IMR-90 (cell line): ENCODE measurements around the gene CFAP157. TPM values are rescaled to one million over a fixed set of nuclear protein-coding genes. Genes with fewer than 3 reads are reported as not detected.

Experiments used
- ATAC-seq: fragments of 200-7000 bp; cut with Tn5 transposase; 2 replicates; pipeline ENCODE4 v1.9.1; 2020; ENCODE audit warnings: low read depth, mild to moderate bottlenecking, moderate library complexity
- BruUV-seq: library from RNA; stranded (reverse); fragments of 400-500 nt; replicated peaks from 2 replicates; lab custom pipeline; 2021; lab: Mats Ljungman, UMichigan
- CTCF ChIA-PET: fragments of 300-600 bp; formaldehyde crosslinking; extraction: SDS; loops from one replicate; lab custom pipeline; 2021; ENCODE audit warnings: antibody characterized with exemption; lab: Yijun Ruan, JAX
- POLR2A ChIA-PET: fragments of 300-600 bp; sonication (Branson Sonifier 250); formaldehyde crosslinking; loops from one replicate; lab custom pipeline; 2022; ENCODE audit warnings: antibody characterized with exemption; ENCODE audit not compliant: unreplicated experiment; lab: Charles Lee
- DNase-seq: peaks from one replicate; pipeline ENCODE4 v3.0.0; 2013
- H2AFZ ChIP-seq: replicated peaks from 2 replicates; pipeline ENCODE3; 2013; ENCODE audit warnings: low read length, mild to moderate bottlenecking; ENCODE audit not compliant: poor library complexity
- H2AK5ac ChIP-seq: 2 replicates; pipeline ENCODE4 v1.6.1; 2013; ENCODE audit warnings: low read depth, low read length, inconsistent platforms
- H2AK9ac ChIP-seq: replicated peaks from 2 replicates; pipeline ENCODE3; 2013; ENCODE audit warnings: mild to moderate bottlenecking, low read depth, low read length, moderate library complexity; ENCODE audit not compliant: poor library complexity
- H2BK120ac ChIP-seq: 2 replicates; pipeline ENCODE4 v1.6.1; 2013; ENCODE audit warnings: low read depth, low read length, inconsistent platforms
- H2BK15ac ChIP-seq: 3 replicates; pipeline ENCODE4 v1.6.1; 2013; ENCODE audit warnings: low read depth, low read length, inconsistent platforms
- H2BK20ac ChIP-seq: 2 replicates; pipeline ENCODE4 v1.6.1; 2013; ENCODE audit warnings: low read depth, mild to moderate bottlenecking, inconsistent platforms, low read length, moderate library complexity
- H2BK5ac ChIP-seq: 2 replicates; pipeline ENCODE4 v1.6.1; 2013; ENCODE audit warnings: mild to moderate bottlenecking, low read depth, low read length, inconsistent platforms; ENCODE audit not compliant: poor library complexity, severe bottlenecking
- H3K14ac ChIP-seq: replicated peaks from 2 replicates; pipeline ENCODE4 v1.6.1; 2013; ENCODE audit warnings: low read depth, low read length, inconsistent platforms
- H3K18ac ChIP-seq: 2 replicates; pipeline ENCODE4 v1.6.1; 2013; ENCODE audit warnings: low read depth, low read length, control low read depth
- H3K23ac ChIP-seq: 2 replicates; pipeline ENCODE4 v1.6.1; 2013; ENCODE audit warnings: low read depth, low read length, inconsistent platforms
- H3K27ac ChIP-seq: 2 replicates; pipeline ENCODE4 v1.5.1; 2013; ENCODE audit warnings: mild to moderate bottlenecking, control low read depth, low read length; ENCODE audit not compliant: insufficient read depth
- H3K27me3 ChIP-seq: 2 replicates; pipeline ENCODE4 v1.6.1; 2013; ENCODE audit warnings: low read length; ENCODE audit not compliant: control insufficient read depth, insufficient read depth
- H3K36me3 ChIP-seq: 2 replicates; pipeline ENCODE4 v1.6.1; 2013; ENCODE audit warnings: low read length, mixed read lengths; ENCODE audit not compliant: control insufficient read depth, insufficient read depth
- H3K4ac ChIP-seq: 2 replicates; pipeline ENCODE4 v1.6.1; 2013; ENCODE audit warnings: low read depth, low read length, inconsistent platforms
- H3K4me1 ChIP-seq: 2 replicates; pipeline ENCODE4 v1.6.1; 2013; ENCODE audit warnings: low read length, mixed read lengths; ENCODE audit not compliant: control insufficient read depth, insufficient read depth
- H3K4me2 ChIP-seq: 2 replicates; pipeline ENCODE4 v1.6.1; 2013; ENCODE audit warnings: low read depth, mild to moderate bottlenecking, control low read depth, low read length, moderate library complexity
- H3K4me3 ChIP-seq: 2 replicates; pipeline ENCODE4 v1.5.1; 2013; ENCODE audit warnings: low read depth, mild to moderate bottlenecking, control low read depth, low read length, moderate library complexity; ENCODE audit not compliant: insufficient read depth
- H3K56ac ChIP-seq: 2 replicates; pipeline ENCODE4 v1.6.1; 2013; ENCODE audit warnings: low read length, inconsistent platforms; ENCODE audit not compliant: insufficient read depth; ENCODE audit errors: extremely low read depth
- H3K79me1 ChIP-seq, 2 experiments: 2 replicates each; pipeline ENCODE4 v1.6.1; 2013; ENCODE audit warnings: low read length in 2 of 2, inconsistent platforms in 1 of 2, low read depth in 1 of 2
- H3K9ac ChIP-seq: 2 replicates; pipeline ENCODE4 v1.6.1; 2013; ENCODE audit warnings: low read depth, low read length, control low read depth
- H3K9me1 ChIP-seq: 2 replicates; pipeline ENCODE4 v1.6.1; 2013; ENCODE audit warnings: low read length, inconsistent platforms; ENCODE audit not compliant: insufficient read depth
- H3K9me3 ChIP-seq: 2 replicates; pipeline ENCODE4 v1.6.1; 2013; ENCODE audit warnings: low read length; ENCODE audit not compliant: control insufficient read depth, insufficient read depth
- H4K20me1 ChIP-seq: 2 replicates; pipeline ENCODE4 v1.6.1; 2013; ENCODE audit warnings: low read length, inconsistent platforms; ENCODE audit not compliant: insufficient read depth
- H4K5ac ChIP-seq: 2 replicates; pipeline ENCODE4 v1.6.1; 2013; ENCODE audit warnings: mild to moderate bottlenecking, low read depth, low read length, control low read depth
- H4K8ac ChIP-seq, 2 experiments: 2 replicates each; pipeline ENCODE4 v1.6.1; 2013; ENCODE audit warnings: low read depth in 2 of 2, low read length in 2 of 2, control low read depth in 1 of 2, inconsistent platforms in 1 of 2
- H4K91ac ChIP-seq: 2 replicates; pipeline ENCODE4 v1.6.1; 2013; ENCODE audit warnings: low read depth, low read length, inconsistent platforms; ENCODE audit not compliant: insufficient read depth
- BHLHE40 ChIP-seq: fragments of 150-350 bp; IDR thresholded peaks from 2 replicates; pipeline ENCODE4 v1.6.1; 2016; ENCODE audit warnings: mild to moderate bottlenecking, low read depth, low read length
- CEBPB ChIP-seq: IDR thresholded peaks from 2 replicates; pipeline ENCODE4 v1.6.1; 2012; ENCODE audit warnings: low read depth, low read length, improper control_type of control experiment
- CHD1 ChIP-seq: IDR thresholded peaks from 2 replicates; pipeline ENCODE4 v1.6.1; 2012; ENCODE audit warnings: low read depth, low read length, improper control_type of control experiment
- FOS ChIP-seq: fragments of 150-350 bp; IDR thresholded peaks from 2 replicates; pipeline ENCODE4 v1.6.1; 2016; ENCODE audit warnings: low read depth, low read length
- MAFK ChIP-seq: IDR thresholded peaks from 2 replicates; pipeline ENCODE4 v1.6.1; 2012; ENCODE audit warnings: low read depth, low read length, improper control_type of control experiment
- MAZ ChIP-seq: IDR thresholded peaks from 2 replicates; pipeline ENCODE4 v1.6.1; 2012; ENCODE audit warnings: low read depth, mild to moderate bottlenecking, low read length, improper control_type of control experiment, moderate library complexity, borderline replicate concordance
- MXI1 ChIP-seq: IDR thresholded peaks from 2 replicates; pipeline ENCODE4 v1.6.1; 2012; ENCODE audit warnings: low read depth, mild to moderate bottlenecking, low read length, moderate library complexity, borderline replicate concordance
- NFE2L2 ChIP-seq: fragments of 150-350 bp; IDR thresholded peaks from 2 replicates; pipeline ENCODE4 v1.6.1; 2016; ENCODE audit warnings: low read depth, mild to moderate bottlenecking, low read length
- POLR2A ChIP-seq: IDR thresholded peaks from 2 replicates; pipeline ENCODE4 v1.6.1; 2012; ENCODE audit warnings: mild to moderate bottlenecking, low read depth, low read length
- RFX5 ChIP-seq: IDR thresholded peaks from 2 replicates; pipeline ENCODE4 v1.8.0; 2012; ENCODE audit warnings: low read depth, mild to moderate bottlenecking, low read length, moderate library complexity
- SMC3 ChIP-seq: fragments of 150-350 bp; IDR thresholded peaks from 2 replicates; pipeline ENCODE4 v1.6.1; 2016; ENCODE audit warnings: low read depth, mild to moderate bottlenecking, antibody characterized with exemption, low read length, moderate library complexity
- WGBS, 2 experiments: methylation state at CpG; one replicate each; pipeline versions ENCODE4 v1.1.5 to v1.1.7; 2013; ENCODE audit warnings: missing lambda C conversion rate in 2 of 2; ENCODE audit not compliant: insufficient read length in 1 of 2; ENCODE audit errors: extremely low coverage in 2 of 2; 5-methylcytosine and 5-hydroxymethylcytosine counted together
- dilution Hi-C: fragments of 300-500 bp; cut with HindIII; formaldehyde crosslinking; loops from one replicate; pipeline ENCODE4 v1.14.3; 2018; ENCODE audit warnings: low sequenced_read_pairs; ENCODE audit not compliant: unreplicated experiment
- in situ Hi-C: fragments of 300-500 bp; cut with MboI; formaldehyde crosslinking; loops from 3 replicates; pipeline ENCODE4 v1.14.3; 2019; ENCODE audit warnings: low sequenced_read_pairs, inconsistent platforms, mixed read lengths
- intact Hi-C: fragments of 100-400 bp; cut with micrococcal nuclease; formaldehyde crosslinking; loops from 2 replicates; pipeline ENCODE4 v1.10.0; 2022
- polyA plus RNA-seq, 3 experiments: library from polyadenylated mRNA; depleted of rRNA; stranded (reverse); fragments of >200 nt; gene quantifications; 2 replicates each; pipeline ENCODE4 v1.2.3, GENCODE V29; 2012; ENCODE audit warnings: low replicate concordance in 1 of 3
- total RNA-seq: library from RNA; depleted of rRNA; stranded (reverse); fragments of >200 nt; gene quantifications from 2 replicates; pipeline ENCODE4 v1.2.3, GENCODE V29; 2012
- TF ChIP-seq, protein P1 (sequence below): fragments of 150-350 bp; IDR thresholded peaks from 2 replicates; pipeline ENCODE4 v1.6.1; 2016; ENCODE audit warnings: low read depth, mild to moderate bottlenecking, low read length, moderate library complexity, borderline replicate concordance
- TF ChIP-seq, protein P2 (sequence below): conservative IDR thresholded peaks from 2 replicates; pipeline ENCODE4 v1.5.1; 2012; ENCODE audit warnings: mild to moderate bottlenecking, low read depth, low read length, improper control_type of control experiment

CFAP157 gene
- total and polyA plus RNA-seq, 2 of the 4 experiments (the other 2 are of a cell fraction) = not detected

DNA sequence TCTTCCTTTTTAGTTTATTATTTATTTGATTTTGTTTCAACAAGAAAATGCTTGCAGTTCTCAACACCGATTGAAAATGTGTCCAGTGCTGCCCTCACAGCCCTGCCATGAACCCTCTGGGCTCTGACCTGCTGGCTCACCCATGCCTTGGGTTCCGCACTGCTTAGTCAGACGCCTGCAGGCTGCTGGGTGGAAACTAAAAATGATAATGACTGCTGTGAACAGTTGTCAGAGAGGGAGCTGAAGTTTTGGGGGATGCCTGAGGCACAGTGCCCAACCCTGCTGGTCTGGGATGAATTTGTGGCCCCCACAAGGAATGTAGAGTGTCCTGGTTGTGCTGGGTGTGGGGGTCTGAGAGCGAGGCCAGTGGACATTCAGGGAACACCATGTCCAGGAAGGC is 22.2 kb upstream of the CFAP157 start:
- peak; percentile 56 for DNase-seq
- Histone ChIP-seq H4K8ac (no peak overlapping the region), H3K4me3 (no peak overlapping the region), H3K4me1 (peaks cover 11% of the 10 kb centered on the region), H3K14ac (peak overlapping the region; percentile 14; the same call in 1 of the 2 replicates), H4K20me1 (no peaks in the 10 kb centered on the region), H2BK120ac (peak overlapping the region; percentile 36; the same call in 1 of the 2 replicates), H3K9me1 (peaks cover 19% of the 10 kb centered on the region), H3K9ac (no peak overlapping the region), H2AK5ac (peak overlapping the region; percentile 52), H4K5ac (no peak overlapping the region), H2AFZ (peak overlapping the region; percentile 83), H3K27ac (no peak overlapping the region), H3K18ac (no peak overlapping the region), H2BK20ac (no peak overlapping the region), H2BK5ac (peak overlapping the region; percentile 37), H4K91ac (no peak overlapping the region), H3K36me3 (peaks cover 57% of the 10 kb centered on the region), H3K4ac (0 out of 2 replicates have a peak overlapping the region, but pooled peaks have one; percentile 33), H3K27me3 (no peaks in the 10 kb centered on the region), H3K4me2 (peak overlapping the region; percentile 49; the same call in 1 of the 2 replicates), H3K79me1 (no peaks in the 10 kb centered on the region), H2BK15ac (0 out of 3 replicates have a peak overlapping the region, but pooled peaks have one; percentile 6), H2AK9ac (peak overlapping the region; percentile 70), H3K23ac (no peak overlapping the region), H3K9me3 (no peaks in the 10 kb centered on the region), H3K56ac (no peak overlapping the region)
- TF ChIP-seq FOS (no peak), SMC3 (no peak), RFX5 (no peak), MXI1 (no peak), MAZ (no peak), NFE2L2 (no peak), MAFK (no peak), BHLHE40 (no peak), CEBPB (no peak), POLR2A (no peak), CHD1 (no peak)
- TF ChIP-seq, protein P1, sequence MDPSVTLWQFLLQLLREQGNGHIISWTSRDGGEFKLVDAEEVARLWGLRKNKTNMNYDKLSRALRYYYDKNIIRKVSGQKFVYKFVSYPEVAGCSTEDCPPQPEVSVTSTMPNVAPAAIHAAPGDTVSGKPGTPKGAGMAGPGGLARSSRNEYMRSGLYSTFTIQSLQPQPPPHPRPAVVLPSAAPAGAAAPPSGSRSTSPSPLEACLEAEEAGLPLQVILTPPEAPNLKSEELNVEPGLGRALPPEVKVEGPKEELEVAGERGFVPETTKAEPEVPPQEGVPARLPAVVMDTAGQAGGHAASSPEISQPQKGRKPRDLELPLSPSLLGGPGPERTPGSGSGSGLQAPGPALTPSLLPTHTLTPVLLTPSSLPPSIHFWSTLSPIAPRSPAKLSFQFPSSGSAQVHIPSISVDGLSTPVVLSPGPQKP = no peak
- TF ChIP-seq, protein P2, sequence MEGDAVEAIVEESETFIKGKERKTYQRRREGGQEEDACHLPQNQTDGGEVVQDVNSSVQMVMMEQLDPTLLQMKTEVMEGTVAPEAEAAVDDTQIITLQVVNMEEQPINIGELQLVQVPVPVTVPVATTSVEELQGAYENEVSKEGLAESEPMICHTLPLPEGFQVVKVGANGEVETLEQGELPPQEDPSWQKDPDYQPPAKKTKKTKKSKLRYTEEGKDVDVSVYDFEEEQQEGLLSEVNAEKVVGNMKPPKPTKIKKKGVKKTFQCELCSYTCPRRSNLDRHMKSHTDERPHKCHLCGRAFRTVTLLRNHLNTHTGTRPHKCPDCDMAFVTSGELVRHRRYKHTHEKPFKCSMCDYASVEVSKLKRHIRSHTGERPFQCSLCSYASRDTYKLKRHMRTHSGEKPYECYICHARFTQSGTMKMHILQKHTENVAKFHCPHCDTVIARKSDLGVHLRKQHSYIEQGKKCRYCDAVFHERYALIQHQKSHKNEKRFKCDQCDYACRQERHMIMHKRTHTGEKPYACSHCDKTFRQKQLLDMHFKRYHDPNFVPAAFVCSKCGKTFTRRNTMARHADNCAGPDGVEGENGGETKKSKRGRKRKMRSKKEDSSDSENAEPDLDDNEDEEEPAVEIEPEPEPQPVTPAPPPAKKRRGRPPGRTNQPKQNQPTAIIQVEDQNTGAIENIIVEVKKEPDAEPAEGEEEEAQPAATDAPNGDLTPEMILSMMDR = no peak
- dilution Hi-C loops = no loop called here
- POLR2A ChIA-PET = no interaction called here
- BruUV-seq = no TSS peak
- 86% methylated on average over 1 of the region's 4 CpGs; no CpG with 5 or more reads in 1 of the 2 experiments for WGBS, 2 experiments
- peak; percentile 92 for ATAC-seq
- CTCF ChIA-PET = no interaction called here
- in situ Hi-C loops = no loop called here
- intact Hi-C loops = no loop called here
